Endothelial cell of umbilical vein (primary cell): ENCODE measurements around the gene SLC34A1. TPM values are rescaled to one million over a fixed set of nuclear protein-coding genes. Genes with fewer than 3 reads are reported as not detected.

ENCODE experiments used
- BruUV-seq: library from RNA; stranded (reverse); fragments of 400-500 nt; replicated peaks from 2 replicates; lab custom pipeline; 2021; lab: Mats Ljungman, UMichigan
- CTCF ChIA-PET: fragments of 300-600, 350-600 bp; sonication (Branson Sonifier 250); formaldehyde crosslinking; loops from one replicate; lab custom pipeline; 2021; ENCODE audit warnings: antibody characterized with exemption, inconsistent platforms; lab: Charles Lee
- POLR2A ChIA-PET: fragments of 300-600, 350-600 bp; sonication (Branson Sonifier 250); formaldehyde crosslinking; loops from one replicate; lab custom pipeline; 2021; ENCODE audit warnings: antibody characterized with exemption, inconsistent platforms; lab: Charles Lee
- DNase-seq: peaks from one replicate; pipeline ENCODE4 v3.0.0-alpha.2; 2011; ENCODE audit warnings: low read depth, low spot score
- FAIRE-seq: peaks from 2 replicates; lab custom pipeline; 2011; peaks lifted over from hg19 to GRCh38; lab: Jason Lieb, UNC
- H2AFZ ChIP-seq: 2 replicates; pipeline ENCODE4 v1.6.0; 2012; ENCODE audit warnings: low read depth, low read length, control low read depth, inconsistent platforms
- H3K27ac ChIP-seq: 2 replicates; pipeline ENCODE4 v1.5.1; 2011; ENCODE audit warnings: low read depth, mild to moderate bottlenecking, control low read depth, low read length, moderate library complexity; ENCODE audit not compliant: insufficient read depth
- H3K27me3 ChIP-seq, 2 experiments: 2 replicates each; pipeline versions ENCODE4 v1.6.0 to v1.6.1; 2011; ENCODE audit warnings: low read length in 2 of 2, mixed read lengths in 1 of 2; ENCODE audit not compliant: control insufficient read depth in 2 of 2, insufficient read depth in 2 of 2
- H3K36me3 ChIP-seq, 2 experiments: 2 replicates in 1 of 2; 3 replicates in 1 of 2; pipeline ENCODE4 v1.5.1; 2011; ENCODE audit warnings: low read length in 2 of 2, mild to moderate bottlenecking in 1 of 2, moderate library complexity in 1 of 2; ENCODE audit not compliant: control insufficient read depth in 2 of 2, insufficient read depth in 2 of 2; ENCODE audit errors: extremely low read depth in 1 of 2
- H3K4me1 ChIP-seq: 3 replicates; pipeline ENCODE4 v1.5.1; 2011; ENCODE audit warnings: mild to moderate bottlenecking, low read length; ENCODE audit not compliant: control insufficient read depth, insufficient read depth; ENCODE audit errors: extremely low read depth
- H3K4me2 ChIP-seq: 2 replicates; pipeline ENCODE4 v1.6.1; 2011; ENCODE audit warnings: low read length, control low read depth, mixed read lengths; ENCODE audit not compliant: insufficient read depth
- H3K4me3 ChIP-seq, 3 experiments: fragments of 200-600 bp in 1 of 3; sonication (generic), shearing (Covaris generic) in 1 of 3; replicated peaks in 1 of 3; 2 replicates each; pipeline ENCODE4 v1.5.1; 2011 to 2016; ENCODE audit warnings: control low read depth in 3 of 3, low read length in 3 of 3, mild to moderate bottlenecking in 2 of 3, inconsistent platforms in 1 of 3, low read depth in 1 of 3, moderate library complexity in 1 of 3; ENCODE audit not compliant: insufficient read depth in 1 of 3
- H3K79me2 ChIP-seq: 2 replicates; pipeline ENCODE4 v1.6.0; 2012; ENCODE audit warnings: low read length, inconsistent platforms; ENCODE audit not compliant: control insufficient read depth, insufficient read depth
- H3K9ac ChIP-seq: replicated peaks from 2 replicates; pipeline ENCODE3; 2011; ENCODE audit warnings: low read length, control low read depth; ENCODE audit not compliant: insufficient read depth; ENCODE audit errors: extremely low read depth
- H3K9me1 ChIP-seq: replicated peaks from 3 replicates; pipeline ENCODE4 v1.6.0; 2011; ENCODE audit warnings: mild to moderate bottlenecking, low read length; ENCODE audit not compliant: control insufficient read depth, insufficient read depth; ENCODE audit errors: extremely low read depth
- H3K9me3 ChIP-seq: replicated peaks from 2 replicates; pipeline ENCODE4 v1.5.1; 2012; ENCODE audit warnings: low read length, inconsistent platforms; ENCODE audit not compliant: control insufficient read depth, insufficient read depth
- H4K20me1 ChIP-seq: replicated peaks from 2 replicates; pipeline ENCODE3; 2011; ENCODE audit warnings: mild to moderate bottlenecking, low read length; ENCODE audit not compliant: control insufficient read depth, insufficient read depth; ENCODE audit errors: extremely low read depth
- EZH2 ChIP-seq: IDR thresholded peaks from 2 replicates; pipeline ENCODE4 v1.6.1; 2012; ENCODE audit warnings: borderline replicate concordance, low read depth, mild to moderate bottlenecking, moderate library complexity, low read length, inconsistent platforms; ENCODE audit not compliant: severe bottlenecking
- FOS ChIP-seq: IDR thresholded peaks from 2 replicates; pipeline ENCODE4 v1.6.1; 2011; ENCODE audit warnings: mild to moderate bottlenecking, low read length, moderate library complexity, borderline replicate concordance; ENCODE audit not compliant: insufficient read depth
- GATA2 ChIP-seq: IDR thresholded peaks from 2 replicates; pipeline ENCODE4 v1.7.0; 2011; ENCODE audit warnings: low read depth, mild to moderate bottlenecking, moderate library complexity, mixed read lengths, low read length; ENCODE audit not compliant: insufficient read length, insufficient read depth
- JUN ChIP-seq: IDR thresholded peaks from 2 replicates; pipeline ENCODE4 v1.6.1; 2011; ENCODE audit warnings: borderline replicate concordance, low read depth; ENCODE audit not compliant: insufficient read length, insufficient read depth
- MYC ChIP-seq: IDR thresholded peaks from one replicate; pipeline ENCODE4 v1.6.1; 2011; ENCODE audit warnings: mild to moderate bottlenecking, low read depth, low read length
- POLR2A ChIP-seq: IDR thresholded peaks from 2 replicates; pipeline ENCODE4 v1.6.1; 2012; ENCODE audit warnings: low read depth, mild to moderate bottlenecking, control low read depth, low read length
- POLR2AphosphoS5 ChIP-seq: IDR thresholded peaks from 2 replicates; pipeline ENCODE4 v1.6.1; 2012; ENCODE audit warnings: low read depth, mild to moderate bottlenecking, control low read depth, low read length, moderate library complexity; ENCODE audit not compliant: insufficient read depth
- dilution Hi-C: fragments of 300-500 bp; cut with MboI; formaldehyde crosslinking; loops from one replicate; pipeline ENCODE4 v1.15.0; 2019; ENCODE audit warnings: low sequenced_read_pairs; ENCODE audit not compliant: extremely low pct_ligation_motif_present
- intact Hi-C: fragments of 100-400 bp; cut with micrococcal nuclease; formaldehyde crosslinking; loops from one replicate; pipeline ENCODE4 v1.10.0; 2022
- polyA plus RNA-seq, 4 experiments: library from polyadenylated mRNA; depleted of rRNA in 3 of 4; stranded (reverse) in 3 of 4; unstranded in 1 of 4; fragments of >200 nt; gene quantifications; 2 replicates each; pipeline versions ENCODE4 v1.2.1 to v1.2.3, GENCODE V29; 2011 to 2012; ENCODE audit warnings: missing spikeins in 1 of 4
- total RNA-seq: library from RNA; stranded (reverse); gene quantifications from 2 replicates; pipeline ENCODE4 v1.2.3, GENCODE V29; 2021
- TF ChIP-seq, protein P1 (sequence below): IDR thresholded peaks from 2 replicates; pipeline ENCODE4 v1.6.1; 2011; ENCODE audit not compliant: insufficient read depth, insufficient read length
- TF ChIP-seq, protein P2 (sequence below), 2 donors: IDR thresholded peaks; 1 replicate in 1 of 2; 2 replicates in 1 of 2; pipeline ENCODE4 v1.5.1; 2011; ENCODE audit warnings: low read length in 2 of 2, mild to moderate bottlenecking in 2 of 2, moderate library complexity in 2 of 2, control low read depth in 1 of 2, inconsistent platforms in 1 of 2, low read depth in 1 of 2; ENCODE audit not compliant: insufficient read depth in 1 of 2; ENCODE audit errors: extremely low read depth in 1 of 2

The SLC34A1 gene
- total and polyA plus RNA-seq, 2 donors (not counting 3 experiments of a cell fraction or from before 2014, with no cell fraction given) = not detected

DNA sequence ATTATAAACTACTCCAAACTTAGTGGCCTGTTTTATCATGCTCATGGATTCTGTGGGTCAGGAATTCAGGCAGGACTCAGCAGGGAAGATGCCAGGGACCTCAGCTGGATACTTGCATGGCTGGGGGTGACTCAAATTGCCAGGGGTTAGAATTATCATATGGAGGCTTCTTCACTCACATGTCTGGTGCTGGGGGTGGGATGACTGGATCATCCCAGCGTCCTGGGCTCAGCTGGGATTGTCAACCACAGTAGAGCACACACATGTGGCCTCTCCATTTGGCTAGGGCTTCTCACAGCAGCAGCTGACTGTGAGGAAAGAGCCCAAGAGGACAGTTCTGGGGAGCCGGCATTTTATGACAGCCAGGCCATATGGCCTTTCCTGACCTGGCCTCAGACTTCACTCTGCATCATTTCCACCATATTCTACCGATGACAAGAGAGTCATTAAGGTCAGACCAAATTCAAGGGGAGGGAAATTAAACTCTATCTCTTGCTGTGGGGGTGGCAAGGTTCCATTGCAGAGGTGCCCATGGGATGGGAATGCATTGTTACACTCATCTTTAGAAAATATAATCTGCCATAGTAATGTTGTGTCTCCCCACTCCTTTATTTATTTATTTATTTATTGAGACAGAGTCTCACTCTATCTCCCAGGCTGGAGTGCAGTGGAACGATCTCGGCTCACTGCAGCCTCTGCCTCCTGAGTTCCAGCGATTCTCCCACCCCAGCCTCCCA lies 37.0 kb downstream of the SLC34A1 start:
- ChIA-PET POLR2A (no interaction called here), CTCF (interaction anchor here (0.9 kb wide), 1 partner anchor 12 kb away, joined by 3 read pairs; the partner anchor contains the start of gene F12)
- FAIRE-seq = no peak
- no peak overlapping the region for H3K4me3 ChIP-seq
- H3K9me3 ChIP-seq = no peaks in the 10 kb centered on the region
- H3K79me2 ChIP-seq = no peaks in the 10 kb centered on the region
- no peak overlapping the region for H2AFZ ChIP-seq
- TF ChIP-seq FOS (no peak), JUN (no peak), POLR2AphosphoS5 (no peak), GATA2 (no peak), MYC (no peak), POLR2A (no peak), EZH2 (no peak)
- TF ChIP-seq, protein P1, sequence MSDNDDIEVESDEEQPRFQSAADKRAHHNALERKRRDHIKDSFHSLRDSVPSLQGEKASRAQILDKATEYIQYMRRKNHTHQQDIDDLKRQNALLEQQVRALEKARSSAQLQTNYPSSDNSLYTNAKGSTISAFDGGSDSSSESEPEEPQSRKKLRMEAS = no peak
- TF ChIP-seq, protein P2, sequence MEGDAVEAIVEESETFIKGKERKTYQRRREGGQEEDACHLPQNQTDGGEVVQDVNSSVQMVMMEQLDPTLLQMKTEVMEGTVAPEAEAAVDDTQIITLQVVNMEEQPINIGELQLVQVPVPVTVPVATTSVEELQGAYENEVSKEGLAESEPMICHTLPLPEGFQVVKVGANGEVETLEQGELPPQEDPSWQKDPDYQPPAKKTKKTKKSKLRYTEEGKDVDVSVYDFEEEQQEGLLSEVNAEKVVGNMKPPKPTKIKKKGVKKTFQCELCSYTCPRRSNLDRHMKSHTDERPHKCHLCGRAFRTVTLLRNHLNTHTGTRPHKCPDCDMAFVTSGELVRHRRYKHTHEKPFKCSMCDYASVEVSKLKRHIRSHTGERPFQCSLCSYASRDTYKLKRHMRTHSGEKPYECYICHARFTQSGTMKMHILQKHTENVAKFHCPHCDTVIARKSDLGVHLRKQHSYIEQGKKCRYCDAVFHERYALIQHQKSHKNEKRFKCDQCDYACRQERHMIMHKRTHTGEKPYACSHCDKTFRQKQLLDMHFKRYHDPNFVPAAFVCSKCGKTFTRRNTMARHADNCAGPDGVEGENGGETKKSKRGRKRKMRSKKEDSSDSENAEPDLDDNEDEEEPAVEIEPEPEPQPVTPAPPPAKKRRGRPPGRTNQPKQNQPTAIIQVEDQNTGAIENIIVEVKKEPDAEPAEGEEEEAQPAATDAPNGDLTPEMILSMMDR (IDR thresholded peaks at IDR 0.05; ENCODE audit: extremely low read depth in 1 of 2, insufficient read depth in 1 of 2, low read depth in 1 of 2, low read length in 2 of 2) = no peak
- H3K4me1 ChIP-seq = peaks cover 6% of the 10 kb centered on the region
- H3K36me3 ChIP-seq = no peaks in the 10 kb centered on the region
- intact Hi-C loops (no loop called here), dilution Hi-C loops (no loop called here)
- no TSS peak for BruUV-seq
- H3K27me3 ChIP-seq = no peaks in the 10 kb centered on the region
- H3K9me1 ChIP-seq = no peaks in the 10 kb centered on the region
- no peak for DNase-seq
- H3K9ac ChIP-seq = no peak overlapping the region
- H3K27ac ChIP-seq = no peak overlapping the region
- no peak overlapping the region for H3K4me2 ChIP-seq
- no peaks in the 10 kb centered on the region for H4K20me1 ChIP-seq
